Skeletal muscle satellite cell (primary cell): Measurements from ENCODE around the gene CFAP410.

Source experiments
- H3K27me3 ChIP-seq: 2 replicates; pipeline ENCODE4 v1.7.0; 2013; ENCODE audit warnings: low read length; ENCODE audit not compliant: control insufficient read depth, insufficient read depth
- H3K36me3 ChIP-seq: 2 replicates; pipeline ENCODE4 v1.7.0; 2013; ENCODE audit warnings: mild to moderate bottlenecking, control low read depth, low read length; ENCODE audit not compliant: insufficient read depth
- H3K4me1 ChIP-seq: 2 replicates; pipeline ENCODE4 v1.7.0; 2013; ENCODE audit warnings: low read length; ENCODE audit not compliant: control insufficient read depth, insufficient read depth
- H3K4me2 ChIP-seq: 2 replicates; pipeline ENCODE4 v1.7.0; 2013; ENCODE audit warnings: mild to moderate bottlenecking, low read length
- H3K4me3 ChIP-seq: 2 replicates; pipeline ENCODE4 v1.7.0; 2013; ENCODE audit warnings: low read length
- H3K9ac ChIP-seq: 2 replicates; pipeline ENCODE4 v1.7.0; 2013; ENCODE audit warnings: mild to moderate bottlenecking, low read depth, low read length, moderate library complexity
- H3K9me3 ChIP-seq: replicated peaks from 2 replicates; pipeline ENCODE4 v1.7.0; 2013; ENCODE audit warnings: mild to moderate bottlenecking, control low read depth, low read length

CFAP410 gene

DNA sequence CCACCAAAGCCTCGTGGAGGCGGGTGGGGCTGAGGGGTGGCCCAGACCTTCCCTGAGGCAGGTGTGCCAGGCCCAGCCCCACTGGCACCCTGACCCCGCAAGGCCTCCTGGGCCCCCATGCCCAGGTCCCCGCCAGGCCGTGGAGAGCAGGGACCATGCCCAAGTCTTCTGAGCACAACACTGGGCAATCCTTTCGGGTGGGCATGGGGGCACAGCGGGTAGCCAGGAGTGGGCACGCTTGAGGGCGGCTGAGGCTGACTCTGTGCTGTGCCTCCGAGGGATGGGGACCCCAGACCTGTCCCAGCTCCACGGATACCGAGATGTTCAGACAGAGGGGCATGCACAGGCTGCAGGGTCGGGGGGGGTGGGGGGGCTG lies 12.9 kb downstream of the CFAP410 start:
- no peaks in the 10 kb centered on the region for H3K9me3 ChIP-seq
- peaks cover 18% of the 10 kb centered on the region for H3K36me3 ChIP-seq
- no peaks in the 10 kb centered on the region for H3K4me1 ChIP-seq
- H3K9ac ChIP-seq = no peak overlapping the region
- no peak overlapping the region for H3K4me2 ChIP-seq
- no peaks in the 10 kb centered on the region for H3K27me3 ChIP-seq
- no peak overlapping the region for H3K4me3 ChIP-seq

DNA sequence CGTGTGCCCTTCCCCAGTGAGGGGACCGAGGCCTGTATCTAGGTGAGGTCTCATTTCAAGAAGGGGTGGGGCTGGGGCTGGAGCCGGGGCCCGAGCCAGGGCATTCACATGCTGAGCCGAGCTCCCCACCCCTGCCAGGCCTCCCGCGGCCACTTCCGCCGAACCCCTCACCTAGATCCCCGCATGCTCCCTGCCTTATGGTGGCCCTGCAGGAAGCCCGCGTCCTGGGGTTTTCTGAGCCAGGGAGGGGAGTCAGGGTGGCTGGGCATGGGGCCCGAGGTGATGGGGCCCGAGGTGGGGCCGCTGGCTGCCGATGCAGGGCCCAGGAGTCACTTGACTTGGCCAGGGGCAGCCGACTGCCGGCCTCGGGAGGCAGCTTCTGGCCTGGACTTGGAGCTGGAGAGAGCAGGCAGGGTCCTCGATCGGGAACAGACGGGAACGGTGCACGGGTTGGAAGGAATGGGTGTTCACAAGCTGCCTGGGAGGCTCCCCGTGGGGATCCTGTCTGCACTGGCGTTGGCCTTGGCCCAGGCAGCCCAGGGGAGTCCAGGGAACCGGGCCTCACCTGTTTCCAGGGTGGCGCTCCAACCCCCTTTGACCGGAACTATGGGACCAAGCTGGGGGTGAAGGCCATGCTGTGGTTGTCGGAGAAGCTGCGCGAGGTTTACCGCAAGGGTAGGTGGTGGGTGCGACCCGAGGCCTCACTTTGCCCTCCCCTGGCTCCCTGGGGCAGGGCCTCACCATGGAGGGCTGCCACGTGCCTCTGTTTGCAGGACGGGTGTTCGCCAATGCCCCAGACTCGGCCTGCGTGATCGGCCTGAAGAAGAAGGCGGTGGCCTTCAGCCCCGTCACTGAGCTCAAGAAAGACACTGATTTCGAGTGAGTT lies 13.6 kb downstream of the CFAP410 start:
- Histone ChIP-seq H3K4me1 (no peaks in the 10 kb centered on the region), H3K36me3 (peaks cover 20% of the 10 kb centered on the region), H3K4me2 (no peak overlapping the region), H3K9me3 (no peaks in the 10 kb centered on the region), H3K4me3 (no peak overlapping the region), H3K9ac (no peak overlapping the region), H3K27me3 (no peaks in the 10 kb centered on the region)

DNA sequence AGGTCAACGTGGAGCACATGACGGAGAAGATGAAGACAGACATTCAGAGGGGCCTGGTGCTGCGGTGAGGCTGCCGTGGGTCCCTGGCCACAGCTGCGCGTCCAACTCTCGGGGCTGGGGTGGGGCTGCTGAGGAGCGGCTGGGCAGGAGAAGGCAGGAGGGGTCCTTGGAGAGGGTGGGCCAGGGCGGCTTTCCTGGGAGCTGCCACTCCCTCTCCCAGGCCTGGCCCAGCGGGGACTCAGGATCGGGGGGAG lies 14.4 kb downstream of the CFAP410 start:
- H3K9me3 ChIP-seq = no peaks in the 10 kb centered on the region
- peaks cover 26% of the 10 kb centered on the region for H3K36me3 ChIP-seq
- H3K27me3 ChIP-seq = no peaks in the 10 kb centered on the region
- no peak overlapping the region for H3K9ac ChIP-seq
- H3K4me3 ChIP-seq = no peak overlapping the region
- no peak overlapping the region for H3K4me2 ChIP-seq
- H3K4me1 ChIP-seq = no peaks in the 10 kb centered on the region

DNA sequence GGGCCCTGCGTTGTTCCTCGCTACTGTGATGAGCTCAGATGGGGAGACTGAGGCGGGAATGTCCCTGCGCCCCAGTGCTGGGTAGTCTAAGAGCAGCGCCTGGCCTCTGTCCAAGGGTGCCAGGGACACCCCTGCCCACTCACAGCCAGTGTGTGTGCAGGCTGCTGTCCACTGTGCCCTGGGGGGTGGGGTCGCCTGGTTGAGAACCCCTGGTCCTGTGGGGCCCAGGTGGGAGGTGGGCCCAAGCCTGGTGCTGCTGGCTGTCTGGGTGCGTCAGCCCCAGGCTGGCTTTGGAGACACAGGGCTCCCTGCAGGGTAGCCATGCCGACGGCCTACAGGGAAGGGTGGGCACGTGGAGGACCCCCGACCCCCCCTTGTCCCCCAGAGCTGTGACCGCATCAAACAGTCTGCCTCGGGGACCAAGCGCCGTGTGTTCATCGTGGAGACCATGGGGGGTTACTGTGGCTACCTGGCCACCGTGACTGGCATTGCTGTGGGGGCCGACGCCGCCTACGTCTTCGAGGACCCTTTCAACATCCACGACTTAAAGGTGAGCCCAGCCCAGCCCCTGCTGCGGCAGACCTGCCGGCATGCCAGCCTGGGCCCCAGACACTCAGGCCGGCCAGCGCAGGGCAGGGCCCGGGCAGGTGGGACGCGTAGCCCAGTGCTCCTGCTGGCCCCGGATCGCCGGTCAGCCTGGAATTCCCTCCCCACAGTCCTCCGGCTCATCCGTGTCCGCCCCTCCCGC lies 14.9 kb downstream of the CFAP410 start:
- Histone ChIP-seq H3K4me3 (no peak overlapping the region), H3K4me1 (no peaks in the 10 kb centered on the region), H3K36me3 (peaks cover 30% of the 10 kb centered on the region), H3K9ac (no peak overlapping the region), H3K27me3 (no peaks in the 10 kb centered on the region), H3K4me2 (no peak overlapping the region), H3K9me3 (no peaks in the 10 kb centered on the region)

DNA sequence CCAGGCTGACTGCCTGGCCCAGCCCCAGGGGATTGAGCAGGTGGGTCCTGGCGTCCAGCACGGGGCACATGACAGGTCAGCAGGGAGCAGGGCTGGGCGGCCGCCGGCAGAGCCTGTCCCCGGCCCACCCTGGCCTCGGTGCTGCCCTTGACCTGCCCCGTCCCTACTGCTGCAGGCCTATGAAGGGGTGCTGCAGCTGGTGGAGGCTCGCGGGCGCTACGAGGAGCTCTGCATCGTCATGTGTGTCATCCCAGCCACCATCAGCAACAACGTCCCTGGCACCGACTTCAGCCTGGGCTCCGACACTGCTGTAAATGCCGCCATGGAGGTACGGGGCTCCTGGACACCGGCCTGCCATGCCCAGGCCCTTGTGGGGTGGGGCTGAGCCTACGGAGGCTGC lies 15.6 kb downstream of the CFAP410 start:
- H3K9ac ChIP-seq = no peak overlapping the region
- H3K4me1 ChIP-seq = no peaks in the 10 kb centered on the region
- peaks cover 34% of the 10 kb centered on the region for H3K36me3 ChIP-seq
- no peak overlapping the region for H3K4me3 ChIP-seq
- no peak overlapping the region for H3K4me2 ChIP-seq
- H3K9me3 ChIP-seq = no peaks in the 10 kb centered on the region
- no peaks in the 10 kb centered on the region for H3K27me3 ChIP-seq

DNA sequence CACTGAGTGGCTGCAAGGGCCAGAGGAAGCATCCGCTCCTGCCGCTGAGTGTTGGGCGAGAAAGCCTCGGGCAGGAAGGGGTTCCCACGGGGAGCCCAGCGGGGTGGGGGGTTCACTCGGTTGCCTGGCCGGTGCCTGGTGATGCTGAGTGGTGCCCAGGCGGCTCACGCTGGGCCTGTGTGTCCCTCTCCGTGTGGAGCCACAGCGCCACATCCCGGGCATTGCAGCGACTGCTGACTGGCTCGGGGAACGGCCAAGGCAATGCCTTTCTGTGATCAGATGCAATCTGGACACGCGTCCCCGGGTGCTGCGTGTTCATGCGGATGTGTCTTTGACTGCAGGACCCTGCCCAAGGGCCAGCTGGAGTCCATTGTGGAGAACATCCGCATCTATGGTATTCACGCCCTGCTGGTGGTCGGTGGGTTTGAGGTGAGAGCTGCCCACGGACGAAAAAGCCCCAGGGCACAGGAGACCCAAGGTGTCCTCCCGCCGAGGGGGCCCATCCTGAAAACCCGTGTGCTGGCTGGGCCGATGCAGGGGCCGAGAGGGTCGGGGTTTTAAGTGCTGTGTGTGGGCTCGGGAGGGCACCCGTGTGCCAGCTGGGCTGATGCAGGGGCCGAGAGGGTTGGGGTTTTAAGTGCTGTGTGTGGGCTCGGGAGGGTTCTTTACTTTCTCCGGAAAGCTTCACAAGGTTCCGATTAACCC lies 16.4 kb downstream of the CFAP410 start:
- no peaks in the 10 kb centered on the region for H3K4me1 ChIP-seq
- no peak overlapping the region for H3K4me3 ChIP-seq
- no peaks in the 10 kb centered on the region for H3K27me3 ChIP-seq
- H3K4me2 ChIP-seq = no peak overlapping the region
- H3K36me3 ChIP-seq = peaks cover 39% of the 10 kb centered on the region
- H3K9ac ChIP-seq = no peak overlapping the region
- no peaks in the 10 kb centered on the region for H3K9me3 ChIP-seq

DNA sequence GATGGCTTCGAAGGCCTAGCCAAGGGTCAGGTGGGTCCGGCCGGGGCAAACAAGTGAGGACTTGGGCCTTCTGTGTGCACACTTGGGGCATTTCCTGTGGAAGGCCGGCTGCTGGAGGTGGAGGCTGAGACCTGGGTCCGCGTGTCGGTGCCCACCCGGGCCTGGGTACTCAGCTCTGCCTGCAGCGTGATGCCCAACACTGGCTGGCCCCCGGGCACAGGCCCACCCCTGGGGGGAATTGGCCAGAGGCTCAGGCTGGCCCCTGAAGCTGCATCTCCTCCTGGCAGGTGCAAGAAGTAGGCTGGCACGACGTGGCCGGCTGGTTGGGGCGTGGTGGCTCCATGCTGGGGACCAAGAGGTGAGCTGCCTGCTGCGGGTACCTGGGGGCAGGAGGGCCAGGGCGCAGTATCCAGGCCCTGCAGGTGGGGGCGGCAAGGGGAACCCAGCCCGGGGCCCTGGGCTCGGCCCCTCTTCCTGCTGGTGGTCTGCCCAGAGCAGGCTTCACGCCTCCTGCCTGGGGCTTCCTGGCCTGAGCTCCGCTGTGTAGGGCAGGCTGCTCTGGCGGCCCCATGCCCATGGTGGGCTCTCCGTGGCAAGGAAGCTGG lies 17.2 kb downstream of the CFAP410 start:
- Histone ChIP-seq H3K9me3 (no peaks in the 10 kb centered on the region), H3K4me3 (no peak overlapping the region), H3K9ac (no peak overlapping the region), H3K4me1 (no peaks in the 10 kb centered on the region), H3K36me3 (peaks cover 34% of the 10 kb centered on the region), H3K27me3 (no peaks in the 10 kb centered on the region), H3K4me2 (no peak overlapping the region)

DNA sequence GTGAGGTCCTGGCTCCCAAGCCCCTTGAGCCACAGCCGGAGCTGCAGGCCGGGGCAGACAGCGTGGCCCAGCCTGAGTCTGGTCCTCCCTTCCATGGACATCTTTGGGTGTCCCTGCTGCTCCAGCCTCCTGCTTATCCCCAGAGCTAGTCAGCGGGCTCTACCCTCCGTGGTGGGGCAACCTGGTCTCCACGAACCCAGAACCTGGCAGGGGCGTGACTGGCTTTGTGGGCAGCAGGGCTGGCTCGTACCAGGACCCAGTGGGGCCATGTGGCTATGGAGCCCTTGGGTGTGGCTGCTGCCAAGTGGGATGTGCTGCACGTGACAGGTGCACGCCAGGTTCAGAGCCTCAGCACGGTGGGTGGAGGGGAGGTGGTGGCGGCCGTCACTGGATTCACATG lies 18.3 kb downstream of the CFAP410 start:
- Histone ChIP-seq H3K9ac (no peak overlapping the region), H3K36me3 (peaks cover 38% of the 10 kb centered on the region), H3K9me3 (no peaks in the 10 kb centered on the region), H3K27me3 (no peaks in the 10 kb centered on the region), H3K4me3 (no peak overlapping the region), H3K4me2 (no peak overlapping the region), H3K4me1 (no peaks in the 10 kb centered on the region)

DNA sequence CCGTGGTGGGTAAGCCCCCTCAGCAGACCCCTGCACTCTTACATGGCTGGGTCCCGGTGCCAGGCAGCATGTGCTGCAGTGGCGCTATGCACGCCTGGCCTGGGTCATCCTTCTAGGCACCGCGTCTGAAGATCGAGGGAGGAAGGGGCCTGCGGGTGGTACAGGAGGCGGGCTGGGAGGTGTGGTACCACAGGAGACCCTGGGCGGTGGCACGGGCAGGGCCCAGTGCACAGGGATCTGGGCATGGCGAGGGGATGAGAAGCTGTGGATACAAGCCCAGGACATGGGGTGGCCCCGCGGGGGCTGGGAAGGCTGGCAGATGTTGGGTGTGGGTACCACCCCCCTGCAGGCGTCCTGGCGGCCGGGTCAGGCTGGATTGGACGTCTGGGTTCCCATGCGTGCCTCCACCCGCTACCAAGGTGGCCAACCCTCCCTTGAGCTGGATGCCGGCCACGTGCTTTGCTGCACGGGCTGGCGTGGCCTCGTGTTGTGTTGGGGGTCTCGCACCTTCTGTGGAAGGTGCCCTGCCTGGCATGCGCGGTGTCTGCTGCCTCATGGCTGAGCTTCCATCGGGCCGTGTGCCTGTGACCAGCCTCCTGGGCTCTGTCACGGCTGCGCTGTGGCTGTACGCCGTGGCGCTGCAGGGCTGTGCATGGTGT lies 19.7 kb downstream of the CFAP410 start:
- no peak overlapping the region for H3K4me2 ChIP-seq
- H3K27me3 ChIP-seq = no peaks in the 10 kb centered on the region
- H3K9me3 ChIP-seq = no peaks in the 10 kb centered on the region
- H3K4me1 ChIP-seq = no peaks in the 10 kb centered on the region
- H3K36me3 ChIP-seq = peaks cover 38% of the 10 kb centered on the region
- no peak overlapping the region for H3K4me3 ChIP-seq
- no peak overlapping the region for H3K9ac ChIP-seq

DNA sequence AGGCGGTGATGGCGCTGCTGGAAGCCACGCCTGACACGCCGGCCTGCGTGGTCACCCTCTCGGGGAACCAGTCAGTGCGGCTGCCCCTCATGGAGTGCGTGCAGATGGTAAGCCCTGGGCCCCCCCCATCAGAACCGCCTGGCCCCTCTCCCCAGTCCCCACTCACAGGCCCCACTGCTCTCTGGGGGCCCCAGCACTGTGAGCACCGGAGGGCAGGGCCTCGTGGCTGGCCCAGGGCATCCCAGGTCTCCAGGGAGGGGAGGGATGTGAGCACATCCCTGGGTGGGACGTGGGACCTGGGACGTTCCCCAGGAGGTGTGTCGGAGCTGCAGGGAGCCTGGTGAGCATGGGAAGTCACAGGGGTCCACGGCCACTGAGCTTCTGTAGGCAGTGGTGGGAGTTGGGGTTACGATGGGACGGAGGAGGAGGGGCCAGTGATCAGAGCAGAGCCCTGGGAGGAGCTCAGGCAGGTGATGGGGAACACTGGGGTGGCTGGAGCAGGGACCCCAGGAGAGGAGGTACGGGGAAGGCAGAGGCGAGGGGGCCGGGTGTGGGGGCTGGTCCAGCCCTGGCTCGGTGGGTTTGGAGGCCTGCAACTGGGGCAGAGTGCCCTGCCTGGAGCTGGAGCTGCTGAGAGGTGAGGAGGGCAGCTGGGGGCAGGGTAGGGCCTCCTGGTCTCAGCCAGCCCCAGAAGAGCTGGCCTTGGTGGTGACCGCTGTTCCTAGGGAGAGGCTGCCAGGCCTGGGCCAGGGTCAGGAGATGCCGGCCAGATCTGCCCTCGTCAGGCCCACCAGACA lies 20.5 kb downstream of the CFAP410 start:
- peaks cover 37% of the 10 kb centered on the region for H3K36me3 ChIP-seq
- no peaks in the 10 kb centered on the region for H3K9me3 ChIP-seq
- H3K27me3 ChIP-seq = no peaks in the 10 kb centered on the region
- no peaks in the 10 kb centered on the region for H3K4me1 ChIP-seq
- no peak overlapping the region for H3K4me3 ChIP-seq
- H3K4me2 ChIP-seq = no peak overlapping the region
- H3K9ac ChIP-seq = no peak overlapping the region
